GM10847 (cell line): ENCODE results near the gene REXO5.

Source experiments
- POLR2A ChIP-seq: IDR thresholded peaks from 2 replicates; pipeline ENCODE4 v1.6.1; 2011; ENCODE audit not compliant: insufficient read length; ENCODE audit errors: extremely low read depth

The REXO5 gene

GRCh38 chr16:20822521-20823325, 16.4 kb downstream of the REXO5 start:
- TF ChIP-seq POLR2A: no peak

GRCh38 chr16:20826039-20826566, 19.8 kb downstream of the REXO5 start:
- no peak for TF ChIP-seq POLR2A

DNA sequence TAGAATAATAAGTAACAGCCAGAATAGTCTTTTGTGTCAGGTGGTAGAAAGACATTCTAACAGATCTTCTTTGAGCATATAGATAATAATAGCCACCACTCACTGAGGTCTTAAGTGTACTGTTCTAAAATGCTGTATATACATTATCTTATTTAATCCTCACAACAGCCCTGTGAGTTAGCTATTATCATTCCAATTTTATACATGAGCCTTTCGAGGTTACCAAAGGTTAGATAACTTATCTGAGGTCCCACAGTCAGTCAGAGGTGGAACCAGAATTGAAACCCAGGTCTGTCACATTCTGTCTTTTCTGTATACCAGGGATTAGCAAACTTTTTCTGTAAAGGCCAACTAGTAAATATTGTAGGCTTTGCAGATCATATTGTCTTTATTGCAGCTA, 23.2 kb downstream of the REXO5 start:
- TF ChIP-seq POLR2A: no peak

DNA sequence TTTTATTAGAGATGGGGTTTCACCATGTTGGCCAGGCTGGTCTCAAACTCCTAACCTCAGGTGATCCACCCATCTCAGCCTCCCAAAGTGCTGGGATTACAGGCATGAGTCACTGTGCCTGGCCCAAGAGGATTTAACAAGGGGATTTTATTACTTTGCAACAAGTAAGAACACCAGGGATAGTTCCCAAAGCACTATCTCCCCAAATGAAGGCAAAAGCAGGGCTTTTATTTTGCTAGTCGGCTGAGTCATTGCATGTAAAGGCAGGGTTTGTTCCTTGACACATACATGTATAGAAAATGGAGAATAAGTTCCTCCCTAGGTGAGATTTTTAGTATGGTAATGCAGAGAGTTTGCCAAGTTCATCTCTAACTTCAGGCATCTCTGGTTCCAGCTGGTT, 24.0 kb downstream of the REXO5 start:
- TF ChIP-seq POLR2A: no peak

GRCh38 chr16:20833086-20833485, 26.8 kb downstream of the REXO5 start:
- no peak for TF ChIP-seq POLR2A

DNA sequence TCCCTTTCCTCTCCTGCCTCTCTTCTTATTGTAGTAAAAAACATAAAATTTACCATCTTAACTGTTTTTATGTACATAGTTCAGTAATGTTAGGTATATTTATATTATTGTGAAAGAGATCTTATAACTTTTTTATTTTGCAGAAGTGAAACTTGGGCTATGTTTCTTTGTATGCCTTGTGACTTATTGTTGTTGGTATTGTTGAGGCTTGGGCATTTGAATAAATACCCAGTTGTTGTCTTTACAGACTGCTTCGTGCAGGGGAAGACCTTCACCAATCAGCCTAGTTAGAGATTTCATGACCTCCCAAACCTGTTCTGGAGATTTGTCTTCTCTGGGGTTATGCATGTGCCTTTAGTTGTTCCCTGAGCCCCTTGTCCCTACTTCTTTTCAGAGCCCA, 31.9 kb downstream of the REXO5 start:
- no peak for TF ChIP-seq POLR2A

- TF ChIP-seq POLR2A: no peak
Observed at GRCh38 chr16:20839504-20839903, 33.2 kb downstream of the REXO5 start.

DNA sequence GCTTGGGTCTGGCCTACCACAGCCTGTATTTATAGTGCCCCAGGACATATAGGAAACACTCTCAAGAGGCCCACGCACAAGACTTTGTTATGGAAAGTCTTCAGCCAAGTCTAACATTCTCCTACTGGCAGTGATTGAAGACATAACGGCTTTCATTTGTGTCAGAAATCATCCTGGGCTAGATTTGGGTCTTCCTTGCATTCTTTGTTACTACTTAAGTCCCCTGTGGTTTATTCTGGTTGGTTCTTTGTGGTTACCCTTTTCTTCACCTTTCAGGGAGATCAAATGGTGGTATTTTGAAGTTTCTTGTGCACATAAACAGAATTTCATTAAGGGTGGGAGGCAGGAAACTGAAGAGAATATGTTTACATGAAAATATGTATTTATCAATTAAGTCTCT, 37.7 kb downstream of the REXO5 start:
- TF ChIP-seq POLR2A: no peak

DNA sequence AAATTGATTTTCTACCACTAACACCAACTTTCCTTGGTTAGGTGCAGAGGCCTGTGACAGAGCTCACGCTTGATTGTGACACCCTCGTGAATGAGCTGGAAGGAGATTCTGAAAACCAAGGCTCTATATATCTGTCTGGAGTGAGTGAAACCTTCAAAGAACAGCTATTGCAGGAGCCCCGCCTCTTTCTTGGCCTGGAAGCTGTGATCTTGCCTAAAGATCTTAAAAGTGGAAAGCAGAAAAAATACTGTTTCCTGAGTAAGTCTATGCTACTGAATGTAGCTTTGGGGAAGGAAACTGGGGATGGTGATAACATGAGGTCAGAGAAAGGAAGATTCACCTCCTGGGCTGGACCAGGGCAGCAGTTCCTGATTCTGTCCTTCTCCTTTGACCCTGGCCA, 38.3 kb downstream of the REXO5 start:
- TF ChIP-seq POLR2A: no peak

DNA sequence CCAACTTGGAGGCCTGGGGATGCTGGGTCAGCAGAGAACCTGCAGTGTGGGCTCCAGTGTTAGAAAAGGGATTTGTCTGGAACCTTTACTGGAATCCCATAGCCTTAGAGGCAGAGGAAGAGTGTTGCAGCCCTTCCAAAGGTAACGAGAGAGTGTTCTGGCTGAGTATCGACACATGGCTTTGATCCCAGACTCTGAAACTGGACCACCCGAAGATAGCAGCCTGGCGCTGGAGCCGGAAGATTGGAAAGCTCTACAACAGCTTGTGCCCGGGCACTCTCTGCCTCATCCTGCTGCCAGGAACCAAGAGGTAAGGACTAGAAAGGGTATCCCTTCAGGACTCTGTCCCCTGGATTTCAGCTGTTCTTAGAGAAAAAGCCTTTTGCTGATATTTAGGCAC, 39.7 kb downstream of the REXO5 start:
- no peak for TF ChIP-seq POLR2A

DNA sequence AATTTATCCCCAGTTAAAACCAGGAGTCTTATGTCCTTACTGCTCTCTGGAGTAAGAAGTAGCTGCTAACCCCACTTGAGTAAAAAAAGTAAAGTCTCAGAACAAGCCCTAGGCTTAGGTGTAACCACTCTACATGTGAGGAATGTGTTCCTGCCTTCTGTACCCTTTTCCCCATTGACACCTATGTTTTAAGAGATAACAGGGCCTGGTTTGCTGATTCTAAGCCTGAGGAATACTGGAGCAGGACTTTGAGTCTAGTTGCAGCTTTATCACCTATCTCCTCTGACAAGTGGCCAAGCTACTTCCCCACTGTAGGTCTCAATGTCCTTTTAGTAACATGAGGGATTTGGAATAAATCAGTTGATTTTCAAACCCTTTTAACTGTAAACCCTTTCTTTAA, 40.2 kb downstream of the REXO5 start:
- TF ChIP-seq POLR2A: no peak

DNA sequence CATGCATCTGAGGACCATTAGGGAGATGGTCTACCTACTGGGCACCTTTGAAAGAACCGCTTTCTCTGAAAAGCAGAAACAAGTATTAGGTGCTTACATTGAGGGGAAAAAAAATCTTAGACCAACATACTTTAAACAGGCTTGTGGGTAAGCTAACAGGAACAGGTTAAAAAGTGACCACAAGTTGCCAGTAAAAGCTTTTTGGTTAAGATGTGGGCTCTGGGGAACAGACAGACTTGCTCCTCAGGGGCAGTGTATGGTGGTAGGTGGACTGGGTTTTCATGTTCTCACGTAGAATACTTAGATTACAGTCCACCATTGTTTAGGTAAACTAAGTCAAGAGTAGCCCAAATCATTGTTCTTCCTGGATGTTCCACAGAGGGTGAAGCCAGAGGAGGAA, 41.2 kb downstream of the REXO5 start:
- TF ChIP-seq POLR2A: no peak

DNA sequence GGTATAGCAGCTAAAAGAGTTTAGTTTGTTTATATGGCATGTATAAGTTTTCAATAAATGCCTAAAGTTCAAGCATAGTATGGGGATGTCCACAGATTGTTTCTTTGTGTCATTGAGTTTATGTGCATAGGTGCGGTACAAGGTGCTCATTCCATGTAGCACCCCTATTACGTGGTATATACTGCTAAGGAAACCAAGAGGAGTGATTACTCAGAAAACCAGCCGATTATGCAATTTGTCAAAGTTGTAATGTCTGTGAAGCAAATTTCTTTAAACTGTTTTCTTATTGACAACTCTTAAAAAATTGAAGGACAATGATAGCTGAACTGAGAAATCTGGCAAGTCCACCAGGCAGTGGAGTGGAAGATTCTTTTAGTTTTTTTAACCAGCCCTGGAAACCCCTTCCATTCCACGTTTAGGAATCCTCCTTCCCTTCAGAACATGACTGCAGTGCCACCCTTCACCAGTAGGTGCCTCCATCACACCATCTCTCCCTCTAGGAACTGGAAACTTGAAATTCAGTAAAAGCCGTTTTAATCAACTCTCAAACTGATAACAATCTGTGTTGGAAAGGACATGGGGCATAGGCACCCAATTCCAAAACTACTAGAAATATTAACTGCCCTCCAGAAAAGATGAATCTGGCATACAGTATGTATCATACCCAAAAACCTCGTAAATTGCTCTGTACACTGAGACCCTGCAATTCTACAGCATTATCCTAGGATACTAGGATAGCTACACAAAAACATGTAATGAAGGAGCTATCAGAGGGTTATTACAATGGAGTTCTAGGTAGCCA, 43.5 kb downstream of the REXO5 start:
- TF ChIP-seq POLR2A: no peak

- TF ChIP-seq POLR2A: no peak
Observed at GRCh38 chr16:20850981-20851380, 44.7 kb downstream of the REXO5 start.

GRCh38 chr16:20851601-20852000, 45.3 kb downstream of the REXO5 start:
- no peak for TF ChIP-seq POLR2A

DNA sequence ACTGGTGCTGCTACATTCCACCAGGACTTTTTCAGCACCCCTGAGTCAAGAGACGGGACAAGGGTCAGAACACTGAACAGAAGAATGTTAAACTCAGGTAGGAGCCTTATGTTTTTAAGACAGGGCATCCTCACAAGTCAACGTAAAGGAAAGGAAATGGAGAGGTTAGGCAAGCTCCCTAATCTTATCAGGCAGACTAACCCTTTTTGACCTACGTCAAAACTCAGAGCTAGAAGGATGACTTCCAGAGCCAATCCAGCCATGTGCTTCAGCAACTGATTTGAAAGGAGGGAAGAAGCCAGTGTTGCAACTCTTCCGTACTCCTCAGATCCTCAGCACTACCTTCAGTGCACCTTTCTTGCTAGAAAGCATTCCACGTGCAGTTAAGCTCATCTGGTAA, 46.8 kb downstream of the REXO5 start:
- TF ChIP-seq POLR2A: no peak
